HCT116 (cell line): ENCODE measurements around the gene CAMK1D. TPM values are rescaled to one million over a fixed set of nuclear protein-coding genes. Genes with fewer than 3 reads are reported as not detected.

ENCODE experiments used
- ATAC-seq: fragments of 200-7000 bp; cut with Tn5 transposase; 2 replicates; pipeline ENCODE4 v1.9.1; 2020; ENCODE audit warnings: mild to moderate bottlenecking, moderate library complexity
- BruUV-seq: library from RNA; stranded (reverse); fragments of 400-500 nt; replicated peaks from 2 replicates; lab custom pipeline; 2021; lab: Mats Ljungman, UMichigan
- CTCF ChIA-PET: fragments of 300-600 bp; sonication (Branson Sonifier 250); formaldehyde crosslinking; loops from one replicate; lab custom pipeline; 2021; ENCODE audit warnings: antibody characterized with exemption; lab: Charles Lee
- POLR2A ChIA-PET: fragments of 300-600, 350-600 bp; sonication (Branson Sonifier 250); formaldehyde crosslinking; loops from one replicate; lab custom pipeline; 2021; ENCODE audit warnings: antibody characterized with exemption; lab: Charles Lee
- RAD21 ChIA-PET, 2 experiments: fragments of 300-600 bp; sonication (Branson Sonifier 250); formaldehyde crosslinking; loops; one replicate each; lab custom pipeline; 2023; ENCODE audit warnings: low total read pairs in 2 of 2; ENCODE audit not compliant: uncharacterized antibody in 2 of 2, unreplicated experiment in 2 of 2, low non-redundant PET in 1 of 2; lab: Charles Lee
- DNase-seq: peaks from one replicate; pipeline ENCODE4 v3.0.0-alpha.2; 2010; ENCODE audit warnings: low read depth, low spot score
- H2AFZ ChIP-seq: fragments of 200-600 bp; shearing (Covaris generic), sonication (generic); 2 replicates; pipeline ENCODE4 v1.6.1; 2017; ENCODE audit warnings: low read depth, mixed run types, mixed read lengths, antibody characterized with exemption, low read length; ENCODE audit not compliant: poor library complexity, severe bottlenecking
- H3K27ac ChIP-seq: 2 replicates; pipeline ENCODE4 v1.5.1; 2012; ENCODE audit warnings: low read depth, low read length
- H3K27me3 ChIP-seq: fragments of 200-600 bp; sonication (generic); 2 replicates; pipeline ENCODE4 v1.6.1; 2016; ENCODE audit warnings: mixed run types, low read length, mixed read lengths; ENCODE audit not compliant: insufficient read depth
- H3K36me3 ChIP-seq, 2 experiments: fragments of 200-500 bp in 1 of 2; fragments of 200-600 bp in 1 of 2; sonication (Bioruptor generic) in 1 of 2; sonication (generic) in 1 of 2; 2 replicates each; pipeline versions ENCODE4 v1.5.1 to v1.6.1; 2014 to 2016; ENCODE audit warnings: low read length in 2 of 2, inconsistent platforms in 1 of 2, mixed read lengths in 1 of 2, mixed run types in 1 of 2; ENCODE audit not compliant: insufficient read depth in 2 of 2, control insufficient read depth in 1 of 2
- H3K4me1 ChIP-seq, 2 experiments: fragments of 200-600 bp in 1 of 2; sonication (generic) in 1 of 2; 2 replicates each; pipeline versions ENCODE4 v1.5.1 to v1.6.1; 2012 to 2017; ENCODE audit warnings: low read length in 2 of 2, inconsistent platforms in 1 of 2, mild to moderate bottlenecking in 1 of 2, mixed read lengths in 1 of 2, mixed run types in 1 of 2, moderate library complexity in 1 of 2; ENCODE audit not compliant: insufficient read depth in 2 of 2, control insufficient read depth in 1 of 2
- H3K4me2 ChIP-seq: fragments of 200-600 bp; sonication (generic); 2 replicates; pipeline ENCODE4 v1.6.1; 2017; ENCODE audit warnings: mixed run types, low read length, mixed read lengths
- H3K4me3 ChIP-seq, 2 experiments: fragments of 200-600 bp in 1 of 2; sonication (generic) in 1 of 2; replicated peaks in 1 of 2; 2 replicates each; pipeline ENCODE4 v1.5.1; 2011 to 2016; ENCODE audit warnings: low read length in 2 of 2, control low read depth in 1 of 2, low read depth in 1 of 2, mild to moderate bottlenecking in 1 of 2, mixed read lengths in 1 of 2, mixed run types in 1 of 2
- H3K79me2 ChIP-seq: fragments of 200-600 bp; sonication (generic); 2 replicates; pipeline ENCODE4 v1.6.1; 2017; ENCODE audit warnings: mild to moderate bottlenecking, mixed run types, low read length, moderate library complexity, mixed read lengths; ENCODE audit not compliant: insufficient read depth
- H3K9ac ChIP-seq: fragments of 200-600 bp; sonication (generic); 2 replicates; pipeline ENCODE4 v1.6.1; 2016; ENCODE audit warnings: low read length, mixed read lengths
- H3K9me2 ChIP-seq: fragments of 200-600 bp; sonication (generic), shearing (Covaris generic); 2 replicates; pipeline ENCODE4 v1.6.1; 2017; ENCODE audit warnings: mixed run types, mild to moderate bottlenecking, moderate library complexity; ENCODE audit not compliant: insufficient read depth
- H3K9me3 ChIP-seq, 2 experiments: fragments of 200-500 bp in 1 of 2; fragments of 200-600 bp in 1 of 2; sonication (Bioruptor generic) in 1 of 2; sonication (generic) in 1 of 2; 2 replicates each; pipeline ENCODE4 v1.6.1; 2014 to 2017; ENCODE audit warnings: low read length in 2 of 2, mixed read lengths in 2 of 2, inconsistent platforms in 1 of 2, low read depth in 1 of 2, mild to moderate bottlenecking in 1 of 2, mixed run types in 1 of 2, moderate library complexity in 1 of 2; ENCODE audit not compliant: control insufficient read depth in 1 of 2, insufficient read depth in 1 of 2
- H4K20me1 ChIP-seq: fragments of 200-600 bp; sonication (generic), shearing (Covaris generic); 2 replicates; pipeline ENCODE4 v1.6.1; 2017; ENCODE audit warnings: mixed run types, mild to moderate bottlenecking, moderate library complexity; ENCODE audit not compliant: insufficient read depth
- ATF3 ChIP-seq: IDR thresholded peaks from 2 replicates; pipeline ENCODE4 v1.6.1; 2012
- CBX3 ChIP-seq: IDR thresholded peaks from 2 replicates; pipeline ENCODE4 v1.6.1; 2012; ENCODE audit warnings: low read depth
- CEBPB ChIP-seq: IDR thresholded peaks from 2 replicates; pipeline ENCODE4 v1.6.1; 2012; ENCODE audit warnings: low read depth
- CTCF ChIP-seq, 3 experiments: fragments of 200-600 bp in 1 of 3; sonication (generic) in 1 of 3; IDR thresholded peaks in 2 of 3; conservative IDR thresholded peaks in 1 of 3; 2 replicates each; pipeline ENCODE4 v1.5.1; 2012 to 2017; ENCODE audit warnings: low read depth in 2 of 3, low read length in 2 of 3, antibody characterized with exemption in 1 of 3, borderline replicate concordance in 1 of 3, control low read depth in 1 of 3, mild to moderate bottlenecking in 1 of 3, mixed read lengths in 1 of 3, mixed run types in 1 of 3, moderate library complexity in 1 of 3; ENCODE audit not compliant: insufficient read depth in 1 of 3
- EGR1 ChIP-seq: IDR thresholded peaks from 2 replicates; pipeline ENCODE4 v1.6.1; 2012; ENCODE audit warnings: low read depth
- EZH2 ChIP-seq: fragments of 200-600 bp; sonication (generic); IDR thresholded peaks from 2 replicates; pipeline ENCODE4 v1.6.1; 2017; ENCODE audit warnings: antibody characterized with exemption, mixed run types
- EZH2phosphoT487 ChIP-seq: fragments of 200-600 bp; IDR thresholded peaks from 2 replicates; pipeline ENCODE4 v1.6.1; 2018; ENCODE audit warnings: antibody characterized with exemption, borderline replicate concordance
- FOSL1 ChIP-seq: IDR thresholded peaks from 2 replicates; pipeline ENCODE4 v1.6.1; 2012; ENCODE audit warnings: low read depth
- JUND ChIP-seq: IDR thresholded peaks from 2 replicates; pipeline ENCODE4 v1.6.1; 2012
- POLR2A ChIP-seq: IDR thresholded peaks from 2 replicates; pipeline ENCODE4 v1.7.0; 2011; ENCODE audit warnings: borderline replicate concordance; ENCODE audit not compliant: insufficient read depth, insufficient read length; ENCODE audit errors: extremely low read depth
- POLR2AphosphoS5 ChIP-seq: IDR thresholded peaks from 2 replicates; pipeline ENCODE4 v1.6.1; 2011; ENCODE audit warnings: mild to moderate bottlenecking, low read depth, low read length, moderate library complexity
- RAD21 ChIP-seq: IDR thresholded peaks from 2 replicates; pipeline ENCODE4 v1.6.1; 2012; ENCODE audit warnings: low read depth, mild to moderate bottlenecking
- SIN3A ChIP-seq: IDR thresholded peaks from 2 replicates; pipeline ENCODE4 v1.6.1; 2012; ENCODE audit warnings: low read depth
- SP1 ChIP-seq: IDR thresholded peaks from 2 replicates; pipeline ENCODE4 v1.6.1; 2012; ENCODE audit warnings: low read depth
- SRF ChIP-seq: IDR thresholded peaks from 2 replicates; pipeline ENCODE4 v1.6.1; 2012; ENCODE audit warnings: low read depth
- TCF7L2 ChIP-seq: IDR thresholded peaks from 2 replicates; pipeline ENCODE4 v1.7.0; 2011; ENCODE audit warnings: borderline replicate concordance, inconsistent platforms; ENCODE audit not compliant: insufficient read depth, insufficient read length; ENCODE audit errors: extremely low read depth
- YY1 ChIP-seq: IDR thresholded peaks from 2 replicates; pipeline ENCODE4 v1.6.1; 2011; ENCODE audit warnings: low read length, low read depth, moderate library complexity, mild to moderate bottlenecking; ENCODE audit not compliant: insufficient replicate concordance; ENCODE audit errors: extremely low read depth
- ZBTB33 ChIP-seq: IDR thresholded peaks from 2 replicates; pipeline ENCODE4 v1.6.1; 2011; ENCODE audit warnings: mild to moderate bottlenecking, low read length, moderate library complexity; ENCODE audit not compliant: insufficient replicate concordance; ENCODE audit errors: extremely low read depth
- ZFX ChIP-seq: fragments of 450-650 bp; IDR thresholded peaks from 2 replicates; pipeline ENCODE4 v1.6.1; 2017
- ZNF274 ChIP-seq: fragments of 200-500 bp; sonication (Bioruptor generic); IDR thresholded peaks from 2 replicates; pipeline ENCODE4 v1.6.1; 2014; ENCODE audit warnings: mild to moderate bottlenecking, low read depth, low read length, inconsistent platforms
- intact Hi-C: fragments of 100-400 bp; cut with micrococcal nuclease; formaldehyde crosslinking; loops from 2 replicates; pipeline ENCODE4 v1.10.0; 2022
- total RNA-seq: library from RNA; stranded (reverse); gene quantifications from one replicate; pipeline ENCODE4 v1.2.1, GENCODE V29; 2021; ENCODE audit not compliant: unreplicated experiment

CAMK1D gene
- total RNA-seq, 1 experiment from 2014 or later, result 9.6 TPM

- no peak for DNase-seq
- no peaks in the 10 kb centered on the region for H3K9me2 ChIP-seq
- ChIA-PET RAD21 (interaction anchor here in 1 of 2 experiments (0.6 kb wide), 1 partner anchor 18 kb away, joined by 3 read pairs; no protein-coding TSS in a partner anchor), POLR2A (no interaction called here), CTCF (interaction anchor here (1.3 to 2.8 kb wide), 2 partner anchors 175 to 372 kb away, joined by 3 to 10 read pairs; no protein-coding TSS in a partner anchor)
- peak; percentile 53 for ATAC-seq
- no TSS peak for BruUV-seq
- no peaks in the 10 kb centered on the region for H3K36me3 ChIP-seq
- no peak overlapping the region for H2AFZ ChIP-seq
- no peak for TF ChIP-seq SP1
- no peak for TF ChIP-seq ATF3
- no peak for TF ChIP-seq ZFX
- TF ChIP-seq CEBPB, result 0 out of 2 replicates have a peak, but pooled peaks have one; percentile 12
- no peak for TF ChIP-seq YY1
- TF ChIP-seq POLR2AphosphoS5, result no peak
- TF ChIP-seq EZH2phosphoT487, result no peak
- TF ChIP-seq EGR1, result no peak
- no peak for TF ChIP-seq CBX3
- no peak for TF ChIP-seq ZNF274
- TF ChIP-seq SRF, result no peak
- no peak for TF ChIP-seq JUND
- peak; percentile 28; the same call in 1 of the 2 replicates for TF ChIP-seq FOSL1
- no peak for TF ChIP-seq RAD21
- TF ChIP-seq TCF7L2, result peak; percentile 48
- no peak for TF ChIP-seq POLR2A
- TF ChIP-seq ZBTB33, result no peak
- no peak for TF ChIP-seq CTCF (IDR thresholded peaks at IDR 0.05 in 2 of 3, conservative IDR thresholded peaks at IDR 0.05 in 1 of 3; ENCODE audit: borderline replicate concordance in 1 of 3, insufficient read depth in 1 of 3, low read depth in 2 of 3, low read length in 2 of 3)
- TF ChIP-seq EZH2, result no peak
- no peak for TF ChIP-seq SIN3A
- no peaks in the 10 kb centered on the region for H4K20me1 ChIP-seq
- no peak overlapping the region for H3K27ac ChIP-seq
- intact Hi-C loops, result no loop called here
- peaks cover 13% of the 10 kb centered on the region; the same call in 1 of the 2 replicates for H3K27me3 ChIP-seq
- H3K4me1 ChIP-seq, result peaks cover 16 to 23% of the 10 kb centered on the region in 2 experiments
- no peak overlapping the region for H3K9ac ChIP-seq
- peak overlapping the region; percentile 43 for H3K4me2 ChIP-seq
- no peaks in the 10 kb centered on the region for H3K79me2 ChIP-seq
- H3K9me3 ChIP-seq, result no peaks in the 10 kb centered on the region
- no peak overlapping the region for H3K4me3 ChIP-seq
Observed at GRCh38 chr10:12726971-12727831, 377.9 kb downstream of the CAMK1D start.
